GM21515 (cell line): ENCODE measurements around the gene FIS1.
"Not testable (repeated sequence)": the region's sequence is repeated elsewhere in the genome, so short reads cannot be mapped to it uniquely, and the experiment has no call there.

Experiments used
- ATAC-seq: cut with Tn5 transposase; IDR thresholded peaks from one replicate; pipeline ENCODE4 v1.9.1; 2021; ENCODE audit not compliant: unreplicated experiment

FIS1 gene

DNA sequence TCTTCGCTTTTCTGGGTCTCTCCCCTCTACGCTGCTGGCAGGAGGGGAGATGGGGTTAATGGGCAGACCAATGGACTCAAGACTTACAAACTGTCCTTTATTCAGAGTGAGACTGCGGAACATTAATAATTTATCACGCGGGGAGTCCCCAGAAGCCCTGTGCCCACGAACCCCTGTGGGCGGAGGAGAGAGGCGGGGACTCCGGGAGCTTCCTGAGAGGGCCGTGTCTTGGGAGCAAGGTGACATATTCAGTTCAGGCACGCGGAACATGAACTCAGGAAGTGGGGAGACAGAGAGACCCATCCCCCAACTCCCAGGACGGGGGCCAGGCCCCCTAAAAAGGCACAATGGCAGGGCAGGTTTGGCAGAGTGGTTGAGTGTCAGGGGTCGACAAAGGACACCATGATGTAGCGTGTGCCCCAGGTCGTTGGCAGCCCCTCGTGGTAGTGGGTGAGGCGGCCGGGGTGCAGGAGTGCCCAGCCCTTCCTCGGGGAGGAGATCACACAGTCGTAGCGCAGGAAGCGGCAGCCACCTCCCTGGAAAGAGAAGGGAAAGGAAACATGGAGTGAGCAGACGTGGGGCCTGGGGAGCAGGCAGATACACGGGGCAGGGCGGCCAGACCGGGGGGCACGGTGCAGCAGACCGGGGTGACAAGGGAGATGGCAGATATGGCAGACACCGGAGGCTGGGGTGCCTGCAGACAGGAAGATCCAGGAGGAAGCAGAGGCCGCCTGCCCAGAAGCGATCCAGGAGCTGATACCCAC, 38.8 kb downstream of the FIS1 start:
- ATAC-seq, result no peak

DNA sequence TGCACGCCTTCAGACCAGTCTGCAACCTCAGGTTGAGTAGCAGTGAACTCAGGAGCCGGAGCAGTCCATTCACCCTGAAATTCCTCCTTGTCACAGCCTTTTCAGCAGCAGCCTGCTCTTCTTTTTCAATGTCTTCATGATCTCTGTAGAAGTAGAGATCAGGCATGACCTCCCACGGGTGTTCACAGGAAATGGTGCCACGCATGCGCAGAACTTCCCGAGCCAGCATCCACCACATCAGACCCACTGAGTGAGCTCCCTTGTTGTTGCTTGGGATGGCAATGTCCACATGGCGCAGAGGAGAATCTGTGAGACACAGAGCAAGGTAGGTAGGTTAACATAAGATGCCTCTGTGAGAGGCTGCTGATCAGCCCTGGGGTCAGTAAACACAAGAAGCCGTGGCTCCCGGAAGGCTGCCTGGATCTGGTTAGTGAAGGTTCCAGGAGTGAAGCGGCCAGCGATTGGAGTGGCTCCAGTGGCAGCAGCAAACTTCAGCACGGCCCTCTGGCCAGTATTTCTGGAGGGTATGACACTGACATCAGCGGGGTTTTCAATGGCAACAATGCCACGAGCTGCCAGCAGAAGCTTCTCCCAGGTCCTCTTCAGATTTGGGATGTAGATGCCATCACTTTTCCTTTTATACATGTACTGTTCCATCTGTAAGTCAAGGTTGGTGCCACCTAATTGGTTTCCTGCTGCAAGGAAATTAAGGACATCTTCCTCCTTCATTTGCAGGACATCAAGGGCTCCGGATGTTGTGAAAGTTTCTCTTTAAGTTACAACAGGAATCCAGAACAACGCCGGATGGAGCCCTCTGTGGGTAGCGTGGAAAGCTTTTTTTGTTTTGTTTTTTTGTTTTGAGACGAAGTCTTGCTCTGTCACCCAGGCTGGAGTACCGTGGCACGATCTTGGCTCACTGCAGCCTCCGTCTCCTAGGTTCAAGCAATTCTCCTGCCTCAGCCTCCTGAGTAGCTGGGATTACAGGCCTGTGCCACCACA, 40.8 kb downstream of the FIS1 start:
- ATAC-seq, result not testable (repeated sequence)

DNA sequence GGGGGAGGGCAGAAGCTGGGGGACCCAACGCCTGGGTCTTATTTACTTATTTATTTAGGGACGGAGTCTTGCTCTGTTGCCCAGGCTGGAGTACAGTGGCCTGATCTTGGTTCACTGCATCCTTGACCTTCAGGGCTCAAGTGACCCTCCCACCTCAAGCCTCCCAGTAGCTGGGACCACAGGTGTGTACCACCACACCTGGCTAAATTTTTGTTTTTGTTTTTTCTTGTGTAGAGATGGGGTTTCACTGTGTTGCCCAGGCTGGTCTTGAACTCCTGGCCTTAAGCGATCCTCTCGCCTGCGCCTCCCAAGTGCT, 42.3 kb downstream of the FIS1 start:
- ATAC-seq, result no peak

DNA sequence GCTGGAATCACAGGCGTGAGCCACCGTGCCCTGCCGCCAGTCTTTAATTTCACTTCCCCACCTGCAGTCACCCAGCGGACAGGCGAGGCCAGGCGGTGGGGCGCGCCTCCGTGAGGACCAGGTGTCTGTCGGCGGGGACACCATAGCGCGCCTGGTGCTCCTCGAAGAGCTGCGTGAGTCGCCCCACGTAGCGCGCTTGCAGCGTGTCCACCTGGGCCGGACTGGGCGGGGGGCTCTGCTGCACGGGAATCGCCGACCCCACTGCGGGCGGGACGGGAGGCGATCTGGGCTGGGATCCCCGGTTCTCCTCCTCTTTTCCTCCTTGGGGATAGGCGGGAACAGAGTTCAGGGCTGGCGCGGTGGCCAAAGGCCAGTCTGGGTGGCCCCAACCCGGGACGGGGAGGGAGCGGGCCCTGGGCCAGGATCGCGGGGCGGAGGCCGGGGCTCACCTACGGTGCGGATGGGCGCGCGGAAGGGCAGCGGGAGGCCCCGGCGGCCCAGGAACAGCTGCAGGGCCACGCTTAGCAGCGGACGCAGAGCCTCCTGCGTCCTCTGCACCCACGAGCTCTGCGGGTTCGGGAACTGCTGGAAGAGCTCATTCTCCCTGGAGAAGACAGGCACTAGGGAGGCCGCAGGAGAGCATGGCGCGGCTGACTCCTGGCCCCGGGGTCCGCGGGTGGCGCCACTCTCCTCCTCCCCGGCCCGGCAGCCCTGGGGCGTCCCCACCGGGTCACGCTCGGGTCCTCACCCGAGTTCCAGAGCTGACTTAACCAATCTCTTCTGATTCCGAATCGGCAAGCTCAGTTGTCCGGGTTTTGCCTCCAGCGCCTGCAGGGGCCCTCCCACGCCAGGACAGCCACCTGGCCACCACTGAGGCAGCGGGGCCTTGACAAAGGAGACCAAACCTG, 42.9 kb downstream of the FIS1 start:
- ATAC-seq, result no peak

DNA sequence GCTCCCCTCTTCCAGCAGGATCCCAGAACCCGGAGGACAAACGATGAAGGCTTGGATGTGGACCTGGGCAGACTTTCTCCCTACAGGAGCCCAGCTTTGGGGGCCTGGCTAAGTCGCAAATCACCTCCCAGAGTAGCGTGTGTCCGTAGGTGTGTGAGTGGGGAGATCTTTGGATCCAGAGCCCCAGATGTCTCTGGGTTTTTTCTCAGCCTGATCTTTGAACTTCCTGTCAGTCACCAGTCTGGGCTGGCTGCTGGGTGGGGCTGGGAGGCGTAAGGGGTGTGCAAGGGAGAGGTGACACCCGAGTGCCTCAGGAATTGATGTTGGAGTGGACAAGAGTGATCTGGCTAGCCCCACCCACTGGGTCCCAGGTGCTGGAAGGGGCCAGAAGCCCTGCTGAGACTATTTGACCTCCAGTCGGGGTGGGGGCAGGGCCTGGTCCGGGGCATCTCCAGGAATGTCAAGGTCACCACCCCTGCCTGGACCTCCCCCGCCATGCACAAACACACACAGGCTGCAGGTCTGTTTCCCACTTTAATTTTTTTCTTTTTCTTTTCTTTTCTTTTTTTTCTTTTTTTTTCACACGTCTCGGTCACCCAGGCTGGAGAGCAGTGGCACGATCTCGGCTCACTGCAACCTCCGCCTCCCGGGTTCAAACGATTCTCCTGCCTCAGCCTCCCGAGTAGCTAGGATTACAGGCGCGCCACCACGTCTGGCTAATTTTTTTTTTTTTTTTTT, 43.9 kb downstream of the FIS1 start, which contains the start of gene MOGAT3:
Gene MOGAT3 (minus strand): TSS at position 175 of the 738 bp plus-strand sequence. CDS start 182 bp downstream, outside the sequence.
- ATAC-seq, result no peak

DNA sequence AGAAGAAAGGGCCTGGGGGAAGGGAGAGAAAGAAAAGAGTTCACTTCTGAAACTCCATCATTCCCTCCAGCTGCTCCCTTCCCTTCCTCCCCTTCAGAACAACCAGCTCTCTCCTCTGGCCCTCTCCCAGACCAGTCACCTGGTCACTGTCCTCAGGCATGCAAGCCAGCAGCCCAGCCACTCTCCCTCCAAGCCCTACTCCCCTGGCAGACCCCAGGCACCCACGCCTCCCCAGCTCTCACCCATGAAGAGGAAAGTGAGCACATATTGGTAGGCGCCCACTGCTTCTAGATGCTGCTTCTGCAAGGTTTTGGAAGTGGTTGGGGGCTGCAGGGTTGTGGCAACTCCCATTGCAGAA, 44.4 kb downstream of the FIS1 start:
- ATAC-seq, result no peak

DNA sequence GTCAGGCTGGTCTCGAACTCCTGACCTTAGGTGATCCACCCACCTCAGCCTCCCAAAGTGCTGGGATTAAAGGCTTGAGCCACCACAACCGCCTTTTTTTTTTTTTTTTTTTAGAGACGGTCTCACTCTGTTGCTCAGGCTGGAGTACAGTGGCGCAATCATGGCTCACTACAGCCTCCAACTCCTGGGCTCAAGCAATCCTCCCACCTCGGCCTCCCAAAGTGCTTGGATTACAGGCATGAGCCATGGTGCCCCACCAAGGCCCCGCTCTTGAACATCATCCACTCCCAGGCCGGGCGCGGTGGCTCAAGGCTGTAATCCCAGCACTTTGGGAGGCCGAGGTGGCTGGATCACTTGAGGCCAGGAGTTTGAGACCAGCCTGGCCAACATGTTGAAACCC, 45.4 kb downstream of the FIS1 start:
- not testable (repeated sequence) for ATAC-seq

DNA sequence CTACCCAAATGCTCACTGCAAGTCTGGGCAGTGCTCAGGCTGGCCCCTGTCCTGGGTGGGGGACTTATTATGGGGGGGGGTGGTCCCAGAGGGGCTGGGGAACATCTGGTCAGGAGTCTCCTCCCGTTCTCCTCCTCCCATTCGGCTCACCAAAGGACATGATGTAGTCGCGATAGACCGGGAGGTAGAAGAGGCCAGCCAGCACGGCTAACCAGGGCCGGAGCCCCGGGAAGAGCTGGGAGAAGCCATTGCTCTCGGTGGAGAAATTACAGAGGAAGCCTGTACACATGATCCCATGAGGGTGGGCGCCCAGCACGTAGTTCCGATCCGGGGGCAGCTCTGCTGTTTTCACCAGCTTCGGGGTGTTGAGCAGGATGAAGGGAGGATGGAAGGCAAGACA, 46.4 kb downstream of the FIS1 start:
- ATAC-seq, result no peak

DNA sequence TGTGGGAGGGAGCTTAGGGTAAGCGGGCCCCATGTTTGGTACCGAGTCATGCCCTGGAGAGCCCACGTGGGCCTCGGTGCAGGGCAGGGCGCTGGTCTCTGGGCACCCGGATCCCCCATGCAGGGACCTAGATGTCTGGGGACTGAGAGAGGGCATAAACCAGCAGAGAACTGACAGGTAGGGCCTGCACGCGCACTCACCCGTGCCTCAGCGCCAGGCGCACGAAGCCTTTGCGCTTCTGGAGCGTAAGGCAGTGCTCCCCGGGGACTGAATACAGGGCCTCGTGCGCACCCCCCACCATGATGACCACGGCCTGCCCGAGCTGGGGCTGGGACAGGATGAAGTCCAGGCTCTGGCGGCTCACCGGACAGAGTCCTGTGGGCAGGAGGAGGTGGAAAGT, 46.9 kb downstream of the FIS1 start:
- no peak for ATAC-seq

DNA sequence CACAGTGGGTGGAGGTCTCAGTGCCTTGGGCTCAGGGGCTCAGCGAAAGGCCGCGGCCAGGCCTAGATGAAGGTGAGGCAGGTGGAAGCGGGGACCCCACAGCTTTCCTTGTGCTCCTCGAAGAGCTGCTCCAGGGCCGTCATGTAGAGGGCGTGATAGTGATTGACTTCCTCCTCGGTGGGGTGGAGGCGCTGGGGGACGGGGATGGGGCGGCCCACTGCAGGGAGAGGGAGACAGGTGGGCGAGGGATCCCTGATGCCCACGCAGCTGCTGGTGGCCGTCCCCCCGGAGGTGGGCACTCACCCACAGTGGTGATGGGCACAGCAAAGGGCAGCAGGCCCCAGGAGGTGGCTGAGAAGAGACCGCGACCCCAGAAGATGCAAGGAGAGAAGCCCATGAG, 49.0 kb downstream of the FIS1 start:
- no peak for ATAC-seq
